Stimulated activated CD4-positive, alpha-beta T cell treated with anti-CD3 and anti-CD28 coated beads, TNF-alpha, amount 100 ng/mL, for 1 hour (primary cell): ENCODE measurements around the gene COL8A1.
"Not testable (repeated sequence)": the region's sequence is repeated elsewhere in the genome, so short reads cannot be mapped to it uniquely, and the experiment has no call there.

Experiments used
- DNase-seq, 3 donors: peaks; one replicate each; pipeline ENCODE4 v3.0.0-alpha.2; 2020; ENCODE audit warnings: low read depth in 3 of 3, low spot score in 1 of 3

Gene COL8A1

DNA sequence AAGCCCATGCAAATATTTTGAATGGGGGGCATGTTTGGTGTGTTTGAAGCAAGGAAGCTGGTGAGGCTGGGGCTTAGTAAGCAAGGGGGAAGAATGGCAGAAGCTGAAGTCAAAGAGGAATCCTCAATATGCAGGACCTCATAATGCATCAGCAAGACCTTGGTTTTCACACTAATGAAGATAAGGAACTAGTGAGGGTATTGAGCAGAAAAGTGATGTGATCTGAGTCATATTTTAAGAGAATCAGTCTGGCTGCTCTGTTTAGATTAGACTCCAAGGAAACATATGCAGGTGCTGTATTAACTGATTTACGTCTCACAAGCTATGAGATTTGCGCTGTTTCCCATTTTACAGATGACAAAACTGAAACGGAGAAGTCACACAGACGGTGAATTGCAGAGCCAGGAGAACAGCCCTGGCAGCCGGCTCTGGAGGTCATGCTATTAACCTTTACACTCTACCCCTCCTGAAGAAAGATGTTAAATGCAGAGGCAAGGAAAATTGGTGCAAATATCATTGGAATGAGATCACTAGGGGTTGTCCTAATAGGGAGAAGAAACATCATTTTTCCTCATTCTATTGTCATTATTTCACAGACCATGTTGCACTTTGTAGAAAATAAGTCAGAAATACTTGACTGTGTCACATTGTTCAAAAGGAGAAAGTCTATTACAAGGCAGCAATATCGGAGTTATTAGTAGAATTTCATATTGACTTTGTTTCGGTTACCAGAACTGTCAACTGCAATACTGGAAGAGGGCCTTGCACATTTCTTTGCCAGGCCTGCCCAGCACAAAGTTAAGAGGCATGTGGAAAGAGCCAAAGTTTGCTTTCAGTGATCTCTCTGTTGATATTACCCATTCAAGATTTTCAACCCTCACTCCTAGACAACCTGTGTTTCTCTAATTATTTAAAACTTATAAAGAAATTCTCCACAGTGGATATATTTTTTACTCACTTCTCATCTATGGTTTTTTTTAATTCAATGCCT, 64.9 kb downstream of the COL8A1 start:
- DNase-seq: no peak

DNA sequence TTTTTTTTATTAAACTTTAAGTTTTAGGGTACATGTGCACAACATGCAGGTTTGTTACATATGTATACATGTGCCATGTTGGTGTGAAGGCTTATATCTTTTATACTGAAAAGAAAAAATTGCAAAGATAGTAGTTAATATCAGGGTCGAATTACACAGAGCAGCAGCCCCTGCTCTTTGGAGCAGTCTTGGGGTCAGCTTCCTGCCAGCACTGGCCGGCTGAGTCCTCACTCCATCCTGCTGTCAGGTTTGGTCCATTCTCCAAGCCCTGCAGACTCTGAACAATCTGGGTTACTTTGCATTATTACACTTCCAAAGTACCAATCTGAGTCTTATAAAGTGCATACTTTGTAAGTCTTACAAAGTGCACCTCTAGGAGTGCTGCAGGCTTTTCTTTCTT, 66.0 kb downstream of the COL8A1 start:
- no peak for DNase-seq

DNA sequence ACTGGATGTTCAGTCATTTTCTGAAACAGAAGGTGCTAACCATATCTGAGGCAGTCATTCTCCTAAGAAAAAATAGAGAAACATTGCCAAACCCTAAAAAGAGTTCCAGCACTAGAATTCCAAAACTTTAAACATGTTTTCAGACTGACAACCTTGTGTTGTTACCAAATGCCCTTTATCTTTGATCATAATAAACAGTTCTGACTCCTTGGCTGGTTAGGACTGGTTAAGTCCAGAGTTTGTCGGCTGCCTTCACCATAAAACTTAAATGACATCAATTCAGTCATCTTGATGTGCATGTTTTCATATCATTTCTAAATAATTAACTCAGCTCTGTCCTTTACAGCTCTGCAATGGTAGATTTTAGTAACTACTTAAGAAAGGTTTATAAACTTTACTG, 68.0 kb downstream of the COL8A1 start:
- no peak for DNase-seq

DNA sequence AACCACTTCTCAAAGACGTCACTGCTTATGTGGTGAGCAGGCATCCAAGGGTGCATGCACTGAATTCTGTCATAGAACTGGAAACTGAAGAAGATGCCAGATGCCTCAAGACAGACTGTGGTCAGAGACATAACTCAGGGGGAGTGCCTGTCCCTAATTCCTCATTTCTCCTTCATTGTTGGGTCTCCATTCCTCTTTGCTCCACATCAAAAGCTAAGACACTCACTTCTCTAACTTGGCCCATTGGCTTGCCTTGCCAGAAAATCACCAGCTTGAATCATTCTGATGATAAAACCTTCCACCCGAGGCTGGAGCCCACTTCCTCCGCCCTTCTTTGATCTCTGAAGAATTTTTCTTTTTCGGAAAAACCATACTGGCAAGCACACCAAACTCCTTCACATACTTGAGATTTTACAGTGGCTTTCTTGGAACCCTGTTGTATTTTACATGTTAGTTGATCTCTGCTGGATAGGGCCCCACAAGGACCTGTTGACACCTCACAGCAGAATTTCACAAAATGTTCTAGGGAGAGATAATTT, 69.9 kb downstream of the COL8A1 start:
- DNase-seq: no peak

DNA sequence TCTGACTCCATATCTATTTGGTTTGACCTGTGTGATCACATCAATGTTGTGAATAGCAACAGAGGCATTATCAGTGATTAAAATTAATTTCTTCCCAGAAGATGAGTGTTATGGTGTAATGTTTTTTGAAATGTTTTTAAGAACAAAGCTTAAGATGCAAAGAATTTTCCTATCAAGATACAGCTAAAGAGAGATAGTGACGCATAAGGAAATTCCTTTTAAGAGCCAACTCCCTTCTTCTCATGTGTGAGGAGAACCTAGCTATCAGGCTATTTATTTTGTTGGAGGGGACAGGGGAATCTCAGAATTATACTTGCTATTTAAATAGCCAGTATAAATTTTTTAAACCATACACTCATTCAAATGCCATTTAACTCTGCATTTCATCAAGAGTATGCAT, 71.3 kb downstream of the COL8A1 start:
- DNase-seq: no peak

DNA sequence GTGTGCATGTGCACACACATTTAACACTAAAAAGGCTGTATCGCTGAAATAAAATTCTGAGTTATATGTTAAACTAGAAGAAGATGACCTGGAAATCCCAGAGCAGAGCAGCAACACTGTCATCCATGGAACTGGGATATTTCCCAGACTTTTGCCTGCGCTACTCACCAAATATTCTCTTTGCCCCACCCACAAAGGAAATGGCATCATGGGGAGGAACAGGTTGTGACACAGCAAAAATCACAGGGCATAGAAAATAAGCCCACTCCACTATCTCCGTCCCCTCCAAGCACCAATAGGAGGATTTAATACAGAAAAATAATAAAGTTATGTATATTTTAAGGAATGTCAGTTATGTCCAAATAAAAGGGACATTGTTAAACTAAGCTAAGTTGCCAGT, 71.7 kb downstream of the COL8A1 start:
- no peak for DNase-seq

DNA sequence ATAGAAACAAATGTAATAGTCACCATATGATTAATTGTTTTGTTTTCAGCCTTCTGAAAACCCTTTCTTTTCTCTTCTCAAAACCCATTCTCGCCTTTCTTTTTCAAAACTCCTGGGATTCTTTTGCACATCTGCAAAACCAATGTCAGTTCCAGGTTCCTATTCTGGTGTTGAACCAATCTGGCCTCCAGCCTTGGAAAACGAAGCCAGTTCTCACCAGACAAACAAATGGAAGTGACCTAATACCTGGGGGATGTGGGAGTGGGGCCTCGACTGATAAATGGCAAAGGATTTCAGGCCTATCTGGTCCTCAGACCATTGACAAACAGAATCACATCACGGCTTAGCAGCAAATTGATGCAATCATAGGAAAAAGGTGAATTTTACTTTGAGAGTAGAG, 73.0 kb downstream of the COL8A1 start:
- no peak for DNase-seq

DNA sequence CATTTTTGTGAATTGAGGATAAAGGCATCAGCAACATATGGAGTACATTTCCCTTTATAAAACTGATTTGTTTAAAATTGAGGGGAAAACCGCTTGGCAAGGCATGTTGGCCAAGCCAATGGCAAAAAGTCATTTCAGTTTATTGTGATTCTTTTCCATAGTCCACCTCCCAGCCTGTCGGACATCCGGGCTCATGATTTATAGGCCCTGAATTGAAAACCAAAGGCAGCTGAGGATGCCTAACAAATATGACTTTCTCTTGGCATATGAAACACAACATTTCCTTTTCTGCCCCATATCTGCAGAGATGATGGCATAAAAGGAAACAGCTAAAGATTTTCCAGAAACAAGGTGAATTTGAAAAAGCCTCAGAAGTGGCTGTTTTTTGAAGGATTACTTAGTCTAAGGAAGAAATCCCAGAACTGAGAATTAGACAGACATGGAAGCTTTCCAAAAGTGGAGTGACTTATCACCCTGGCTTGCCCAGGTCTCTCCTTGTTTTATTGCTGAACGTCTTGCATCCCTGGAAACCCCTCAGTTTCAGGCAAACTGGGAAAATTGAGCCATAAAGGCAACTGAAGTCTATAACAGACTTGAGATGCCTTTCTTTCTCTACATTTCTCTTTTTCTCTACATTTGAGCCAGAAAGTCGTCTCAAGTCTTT, 74.0 kb downstream of the COL8A1 start:
- no peak for DNase-seq

DNA sequence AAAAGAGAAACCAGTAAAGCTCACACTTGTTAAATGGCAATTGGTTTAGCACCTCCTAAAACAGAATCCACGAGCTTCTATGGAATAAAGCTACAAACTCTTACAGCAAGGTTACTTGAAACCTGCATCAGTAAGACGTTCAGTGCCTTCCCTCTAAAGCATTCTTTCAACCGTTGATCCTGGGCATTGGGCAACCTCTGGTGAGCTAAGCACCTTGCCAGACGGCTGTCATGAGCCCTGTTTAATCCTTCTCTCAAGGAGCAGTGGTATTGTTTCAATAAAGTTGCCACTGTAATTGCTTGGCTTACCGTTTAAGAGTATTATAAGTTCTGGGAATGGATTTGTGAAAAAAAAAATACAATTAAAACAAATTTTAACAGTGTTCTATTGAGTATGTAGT, 75.0 kb downstream of the COL8A1 start:
- DNase-seq: no peak

DNA sequence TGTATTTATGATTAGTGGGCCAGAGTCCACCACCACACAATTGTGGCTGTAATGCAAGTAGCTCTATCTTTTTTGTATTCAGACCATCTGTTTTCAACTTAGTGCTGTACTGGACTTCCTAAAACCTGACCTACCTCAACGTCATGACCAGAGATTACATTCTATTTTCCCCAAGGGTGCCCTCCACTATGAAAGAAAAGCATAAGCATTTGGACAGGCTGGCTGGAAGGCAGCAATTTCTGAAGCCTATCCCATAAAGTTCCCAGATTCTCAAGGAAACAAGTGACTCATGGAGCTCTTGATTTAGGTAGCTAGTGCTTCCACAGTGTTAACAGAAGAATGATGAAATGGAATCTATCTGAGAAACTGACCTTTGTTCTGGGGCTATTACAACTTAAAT, 75.8 kb downstream of the COL8A1 start:
- no peak for DNase-seq

DNA sequence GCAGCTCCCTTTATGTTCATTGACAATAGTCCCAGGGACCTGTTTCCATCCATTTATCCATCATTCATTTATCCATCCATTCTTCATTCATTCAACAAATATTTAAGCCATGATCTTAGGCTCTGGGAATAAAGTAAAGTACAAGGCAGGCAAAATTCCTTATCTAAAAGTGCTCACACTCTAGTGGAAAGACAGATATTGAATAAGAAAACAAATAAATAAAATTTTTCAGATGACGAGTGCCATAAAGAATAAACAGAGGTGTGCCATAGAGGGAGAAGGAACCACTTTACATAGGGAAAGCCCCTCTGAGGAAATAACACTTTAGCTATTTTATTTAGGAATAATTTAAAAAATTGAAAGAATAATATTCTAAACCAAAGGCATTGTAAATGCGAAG, 76.2 kb downstream of the COL8A1 start:
- no peak for DNase-seq

DNA sequence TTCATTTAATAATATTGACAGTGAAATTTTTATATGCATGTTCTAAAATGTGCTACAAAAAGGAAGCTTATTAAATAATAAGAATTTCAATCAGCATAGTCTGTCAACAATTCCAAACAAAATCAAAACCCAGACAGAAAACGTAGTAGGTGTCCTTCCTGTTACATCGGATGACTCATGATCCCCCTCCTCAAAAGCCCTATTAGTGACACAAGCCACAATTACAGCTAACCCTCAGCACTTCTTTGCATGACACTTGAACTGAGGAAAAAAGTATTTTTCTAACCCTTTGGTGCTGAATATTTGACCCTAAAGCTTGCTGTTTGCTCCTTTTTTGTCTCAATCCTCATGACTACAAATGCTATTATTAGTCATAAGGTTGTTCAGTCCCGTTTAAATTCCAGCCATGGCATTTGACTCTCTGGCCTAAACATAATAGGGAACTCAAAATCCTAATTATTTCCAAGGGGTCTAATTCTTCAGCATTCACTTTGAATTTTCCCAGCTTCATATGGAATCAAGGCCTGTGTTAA, 78.1 kb downstream of the COL8A1 start:
- DNase-seq: no peak

DNA sequence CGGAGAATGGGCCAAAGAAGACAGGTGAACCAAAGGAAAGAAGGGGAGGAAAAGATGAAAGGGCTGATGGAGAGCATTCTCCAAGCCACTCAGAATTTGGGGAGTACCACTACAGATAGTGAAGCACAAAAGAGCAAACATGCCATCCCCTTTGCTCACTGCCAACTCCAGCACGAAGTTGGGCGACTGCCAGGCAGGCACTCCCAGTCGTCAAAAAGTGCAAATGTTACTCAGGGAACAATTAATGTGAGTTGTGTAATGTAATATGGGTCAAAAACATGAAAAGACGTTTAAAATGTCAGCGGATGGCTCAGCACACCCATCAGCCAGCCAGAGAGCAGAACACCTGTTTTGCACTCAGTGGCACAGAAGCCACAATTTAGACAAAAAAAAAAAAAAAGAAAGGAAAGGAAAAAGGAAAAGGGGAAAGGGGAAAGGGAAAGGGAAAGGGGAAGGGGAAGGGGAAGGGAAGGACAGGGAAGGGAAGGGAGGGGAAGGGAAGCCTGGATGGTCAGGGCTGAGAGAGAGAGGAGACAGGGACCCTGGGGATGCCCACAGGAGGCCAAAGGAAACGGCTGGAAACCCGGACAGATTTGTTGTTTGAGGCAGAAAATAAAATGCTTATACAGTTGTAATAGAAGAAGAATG, 82.7 kb downstream of the COL8A1 start:
- DNase-seq: no peak

DNA sequence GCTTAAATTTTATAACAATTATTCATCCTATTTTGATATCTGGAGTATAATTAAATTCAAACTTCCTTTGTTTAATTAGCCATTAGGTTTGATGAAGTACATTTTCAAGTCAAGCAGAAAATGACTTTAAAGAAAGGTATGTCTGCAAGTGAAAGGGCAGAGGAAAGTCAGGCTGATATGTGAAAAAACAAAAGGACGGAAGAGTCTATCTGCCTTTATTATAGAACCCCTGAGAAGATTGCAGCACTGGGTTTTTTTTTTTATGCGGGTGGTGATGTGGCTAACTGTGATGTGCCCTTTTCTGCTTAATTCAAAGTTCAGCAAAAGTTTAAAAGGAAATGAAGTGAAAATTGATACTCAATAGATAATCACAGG, 83.2 kb downstream of the COL8A1 start:
- DNase-seq: no peak

DNA sequence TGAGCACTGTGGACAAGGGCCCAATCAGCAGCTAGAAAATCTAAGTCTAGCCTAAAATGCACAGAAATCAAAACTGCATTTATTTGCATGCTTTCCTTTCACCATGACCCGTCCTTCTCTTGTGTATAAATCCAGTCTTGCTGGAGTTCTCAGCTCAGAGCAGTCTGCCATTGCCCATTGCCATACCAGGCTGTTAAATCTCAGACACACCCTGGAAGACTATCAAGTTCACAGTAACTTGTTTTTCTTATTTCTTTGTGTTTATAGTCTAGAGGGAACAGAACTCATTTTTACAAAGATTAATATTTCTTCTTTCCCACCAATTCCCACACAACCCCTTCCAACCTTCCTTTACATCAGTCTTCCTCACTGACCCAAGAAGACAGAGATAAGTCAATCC, 85.9 kb downstream of the COL8A1 start:
- DNase-seq: no peak

DNA sequence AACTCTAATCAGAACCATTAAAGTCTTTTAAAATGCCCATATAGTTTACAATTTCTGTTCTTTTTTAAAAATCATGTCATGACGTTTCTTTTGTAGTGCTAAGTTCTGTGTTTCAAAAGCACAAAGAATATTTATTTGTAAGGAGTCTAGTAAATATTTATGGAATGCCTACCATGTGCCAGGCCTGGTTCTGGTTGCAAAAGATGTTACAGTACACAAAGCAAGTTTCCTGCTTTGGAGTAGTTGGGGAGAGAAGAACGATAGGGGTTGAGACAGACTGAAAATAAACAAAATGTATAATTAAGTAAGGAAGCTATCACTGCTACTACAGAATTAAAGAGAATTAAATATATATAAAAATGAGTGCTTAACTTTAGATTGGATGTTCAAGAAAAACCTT, 92.5 kb downstream of the COL8A1 start:
- no peak for DNase-seq

DNA sequence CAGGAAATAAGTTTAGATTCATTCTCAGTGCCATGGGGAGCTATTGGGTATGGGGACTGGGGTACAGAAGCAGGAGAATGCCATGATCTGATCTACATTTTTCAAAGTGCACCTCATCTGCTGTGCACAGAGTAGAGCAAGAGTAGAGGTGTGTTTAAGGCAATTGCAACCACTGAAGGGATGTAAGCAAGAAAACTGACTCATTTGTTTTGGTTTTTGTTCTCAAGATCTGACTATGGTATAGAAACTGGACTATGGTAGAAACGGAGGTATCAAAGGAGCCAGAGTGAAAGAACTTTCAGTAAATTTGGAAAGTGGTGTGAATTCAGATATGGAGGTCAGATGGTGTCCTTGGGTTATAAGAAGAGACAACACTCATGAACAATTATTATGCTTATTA, 93.1 kb downstream of the COL8A1 start:
- no peak for DNase-seq

DNA sequence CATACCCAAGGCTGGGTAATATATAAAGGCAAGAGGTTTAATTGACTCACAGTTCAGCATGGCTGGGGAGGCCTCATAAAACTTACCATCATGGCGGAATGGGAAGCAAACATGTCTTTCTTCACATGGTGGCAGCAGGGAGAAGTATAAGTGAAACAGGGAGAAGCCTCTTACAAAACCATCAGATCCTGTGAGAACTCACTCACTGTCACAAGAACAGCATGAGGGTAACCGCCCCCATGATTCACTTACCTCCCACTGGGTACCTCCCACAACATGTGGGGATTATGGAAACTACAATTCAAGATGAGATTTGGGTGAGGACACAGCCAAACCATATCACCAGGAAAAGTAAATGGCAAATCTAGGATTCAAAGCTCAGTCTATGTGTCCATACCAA, 102.0 kb downstream of the COL8A1 start:
- not testable (repeated sequence) for DNase-seq

DNA sequence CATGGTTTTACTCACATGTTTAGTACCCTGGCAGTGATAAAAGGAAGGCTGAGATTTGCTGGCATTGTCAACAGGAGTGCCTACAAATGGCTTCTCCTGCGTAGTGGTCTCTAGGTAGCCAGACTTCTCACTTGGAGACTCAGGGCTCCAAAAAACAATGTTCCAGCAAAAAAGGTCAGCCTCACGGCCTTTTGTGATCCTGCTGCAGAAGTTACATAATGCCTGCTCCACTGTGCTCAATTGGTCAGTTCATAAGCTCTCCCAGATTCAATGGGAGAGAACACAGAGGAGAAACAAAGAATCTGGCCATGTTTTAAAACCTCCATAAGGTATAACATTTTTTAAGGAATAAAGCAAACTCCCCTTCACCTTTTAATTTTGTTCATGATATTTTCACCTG, 103.2 kb downstream of the COL8A1 start:
- no peak for DNase-seq

DNA sequence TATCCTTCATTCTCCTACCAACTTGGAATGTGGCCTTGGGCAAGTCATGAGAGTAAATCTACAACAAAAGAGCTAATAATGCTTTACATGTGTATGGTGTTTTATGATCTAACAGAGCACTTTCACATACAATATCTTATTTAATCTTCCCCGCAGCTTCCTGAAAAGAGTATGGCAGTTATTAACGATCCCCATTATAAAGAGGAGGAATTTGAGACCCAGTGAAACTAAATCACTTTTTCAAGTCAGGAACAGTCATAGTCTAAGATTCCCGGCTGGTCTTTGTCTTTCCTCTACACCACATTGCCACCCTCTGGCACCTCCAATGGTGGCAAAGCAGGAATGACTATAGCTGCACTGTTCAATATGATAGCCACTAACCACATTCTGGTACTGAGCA, 109.5 kb downstream of the COL8A1 start:
- DNase-seq: no peak

DNA sequence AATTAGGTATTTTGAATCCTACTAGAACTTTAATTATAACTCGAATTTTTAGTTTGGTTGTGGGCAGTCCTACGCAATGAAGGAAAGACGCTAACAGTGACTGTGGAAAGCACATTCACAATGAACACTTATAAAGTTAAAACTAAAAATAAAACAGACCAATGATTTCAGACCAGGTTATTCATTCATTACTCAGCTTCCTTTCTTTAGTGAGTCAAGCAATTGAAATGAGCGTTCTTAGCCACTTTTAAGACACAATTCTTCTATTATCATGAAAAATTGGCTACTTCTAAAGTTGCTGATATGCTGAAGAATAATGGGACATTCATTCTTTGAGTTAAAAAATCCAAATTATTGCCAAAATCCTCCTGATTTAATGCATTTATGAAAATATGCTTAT, 113.3 kb downstream of the COL8A1 start:
- DNase-seq: no peak
